OCI-LY3 (cell line): ENCODE measurements around the gene APOF.

ENCODE experiments used
- EZH2phosphoT487 ChIP-seq: fragments of 200-600 bp; shearing (Covaris generic); IDR thresholded peaks from 2 replicates; pipeline ENCODE4 v1.6.1; 2018; ENCODE audit warnings: antibody characterized with exemption, mixed run types, low read depth
- TF ChIP-seq, protein P1 (sequence below): fragments of 200-600, 300-600 bp; sonication (generic); IDR thresholded peaks from 2 replicates; pipeline ENCODE4 v1.5.1; 2014; ENCODE audit warnings: antibody characterized with exemption, low read length, low read depth

DNA sequence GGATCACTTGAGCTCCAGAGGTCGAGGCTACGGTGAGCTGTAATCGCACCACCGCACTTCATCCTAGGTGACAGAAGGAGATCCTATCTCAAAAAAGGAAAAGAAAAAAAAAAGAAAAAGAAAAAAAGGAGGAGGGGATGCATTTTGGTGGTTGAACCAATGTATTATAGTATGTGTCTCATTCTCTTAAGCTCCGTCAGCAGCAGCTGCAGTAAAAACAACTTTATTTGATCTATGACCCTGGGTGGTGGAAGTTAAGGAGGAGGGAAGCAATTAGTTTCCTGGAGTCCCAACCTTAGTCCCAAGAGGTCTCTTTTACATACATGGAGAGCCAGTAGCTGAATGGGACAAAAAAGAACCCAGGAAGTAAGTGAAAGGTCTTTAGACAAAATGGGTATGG lies 26.8 kb upstream of the APOF start:
- TF ChIP-seq, protein P1, sequence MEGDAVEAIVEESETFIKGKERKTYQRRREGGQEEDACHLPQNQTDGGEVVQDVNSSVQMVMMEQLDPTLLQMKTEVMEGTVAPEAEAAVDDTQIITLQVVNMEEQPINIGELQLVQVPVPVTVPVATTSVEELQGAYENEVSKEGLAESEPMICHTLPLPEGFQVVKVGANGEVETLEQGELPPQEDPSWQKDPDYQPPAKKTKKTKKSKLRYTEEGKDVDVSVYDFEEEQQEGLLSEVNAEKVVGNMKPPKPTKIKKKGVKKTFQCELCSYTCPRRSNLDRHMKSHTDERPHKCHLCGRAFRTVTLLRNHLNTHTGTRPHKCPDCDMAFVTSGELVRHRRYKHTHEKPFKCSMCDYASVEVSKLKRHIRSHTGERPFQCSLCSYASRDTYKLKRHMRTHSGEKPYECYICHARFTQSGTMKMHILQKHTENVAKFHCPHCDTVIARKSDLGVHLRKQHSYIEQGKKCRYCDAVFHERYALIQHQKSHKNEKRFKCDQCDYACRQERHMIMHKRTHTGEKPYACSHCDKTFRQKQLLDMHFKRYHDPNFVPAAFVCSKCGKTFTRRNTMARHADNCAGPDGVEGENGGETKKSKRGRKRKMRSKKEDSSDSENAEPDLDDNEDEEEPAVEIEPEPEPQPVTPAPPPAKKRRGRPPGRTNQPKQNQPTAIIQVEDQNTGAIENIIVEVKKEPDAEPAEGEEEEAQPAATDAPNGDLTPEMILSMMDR: no peak
- TF ChIP-seq EZH2phosphoT487: no peak
